ENCODE results near the gene TNFRSF17. TPM values are rescaled to one million over a fixed set of nuclear protein-coding genes. Genes with fewer than 3 reads are reported as not detected.

The TNFRSF17 gene
- total RNA-seq, 1 experiment from 2014 or later: not detected

- Histone ChIP-seq H3K27me3 (ENCODE audit: control insufficient read depth, insufficient read depth, low read length) (no peaks in the 10 kb centered on the region), H3K4me3 (ENCODE audit: insufficient read depth, low read depth, low read length) (no peak overlapping the region), H3K36me3 (replicated peaks; ENCODE audit: control insufficient read depth, insufficient read depth, low read length) (no peaks in the 10 kb centered on the region)
- no peak for DNase-seq
Measured at GRCh38 chr16:11980136-11980844, 15.3 kb downstream of the TNFRSF17 start.

DNA sequence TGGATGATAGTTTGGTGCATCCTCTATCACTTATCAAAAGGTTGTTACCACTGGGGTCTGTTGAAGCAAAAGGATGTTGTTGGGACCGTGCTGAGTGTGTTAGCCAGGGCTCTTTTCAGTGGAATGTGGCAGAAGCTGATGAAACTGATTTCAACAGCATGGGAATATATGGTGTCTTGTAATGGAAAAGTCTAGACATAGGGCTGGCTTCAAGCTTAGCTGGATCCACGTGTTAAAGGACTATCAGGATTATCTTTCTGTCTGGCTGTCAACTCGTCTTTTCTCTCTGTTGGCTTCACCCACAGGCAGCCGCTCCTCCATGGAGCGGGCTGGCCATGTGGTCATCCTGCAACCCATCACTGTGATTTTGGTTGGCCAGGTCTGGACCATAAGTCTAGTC is 20.2 kb downstream of the TNFRSF17 start:
- H3K27me3 ChIP-seq (ENCODE audit: control insufficient read depth, insufficient read depth, low read length): no peaks in the 10 kb centered on the region
- no peak for DNase-seq
- no peaks in the 10 kb centered on the region for H3K36me3 ChIP-seq (replicated peaks; ENCODE audit: control insufficient read depth, insufficient read depth, low read length)
- H3K4me3 ChIP-seq (ENCODE audit: insufficient read depth, low read depth, low read length): no peak overlapping the region

DNA sequence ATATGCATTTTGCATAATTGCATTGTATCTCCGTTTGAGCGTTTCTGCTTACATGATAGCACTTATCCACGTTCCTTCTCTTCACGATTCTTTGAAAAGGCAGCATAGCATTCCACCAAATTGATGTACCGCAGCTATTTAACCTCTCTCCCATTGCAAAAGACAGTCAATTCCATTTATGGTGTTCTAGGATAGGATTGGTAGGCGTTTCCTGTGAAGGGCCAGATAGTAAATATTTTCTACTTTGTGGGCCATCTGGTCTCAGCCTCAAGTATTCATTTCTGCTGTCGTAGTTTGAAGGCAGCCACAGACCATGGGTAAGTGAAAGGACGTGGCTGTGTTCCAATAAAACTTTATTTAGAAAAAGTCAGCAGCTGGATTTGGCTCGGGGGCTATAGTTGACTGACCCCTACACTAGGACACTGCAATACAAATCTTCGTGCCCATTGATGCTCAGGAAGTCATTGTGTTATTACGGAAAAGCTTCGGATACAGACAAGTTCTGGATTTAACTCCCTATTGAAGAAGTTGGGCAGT is 21.6 kb downstream of the TNFRSF17 start:
- H3K27me3 ChIP-seq (ENCODE audit: control insufficient read depth, insufficient read depth, low read length): no peaks in the 10 kb centered on the region
- no peak for DNase-seq
- no peak overlapping the region for H3K4me3 ChIP-seq (ENCODE audit: insufficient read depth, low read depth, low read length)
- no peaks in the 10 kb centered on the region for H3K36me3 ChIP-seq (replicated peaks; ENCODE audit: control insufficient read depth, insufficient read depth, low read length)

DNA sequence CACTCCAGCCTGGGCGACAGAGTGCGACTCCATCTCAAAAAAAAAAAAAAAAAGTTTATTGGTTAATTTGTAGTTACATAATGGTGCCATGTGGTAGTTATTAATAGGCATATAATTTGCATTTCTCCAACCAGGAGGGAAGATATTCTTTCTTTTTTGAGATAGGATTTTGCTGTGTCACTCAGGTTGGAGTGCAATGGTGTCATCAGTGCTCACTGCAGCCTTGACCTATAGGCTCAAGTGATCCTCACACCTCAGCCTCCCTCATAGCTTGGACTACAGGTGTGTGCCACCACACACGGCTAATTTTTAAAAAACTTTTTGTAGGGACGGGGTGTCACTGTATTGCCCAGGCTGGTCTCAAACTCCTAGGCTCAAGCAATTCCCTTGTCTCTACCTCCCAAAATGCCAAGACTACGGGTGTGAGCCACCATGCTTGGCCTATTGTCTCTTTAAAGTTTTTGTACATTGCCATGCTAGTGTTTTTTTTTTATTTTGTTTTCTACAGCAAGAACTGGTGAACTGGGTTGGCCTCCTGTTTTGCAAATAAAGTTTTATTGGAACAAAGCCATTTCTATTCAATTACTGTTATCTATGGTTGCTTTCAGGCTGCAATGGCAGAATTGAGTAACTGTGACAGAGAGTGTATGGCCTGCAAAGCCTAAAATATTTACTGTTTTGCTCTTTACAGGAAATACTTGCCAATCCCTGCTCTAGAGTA is 23.4 kb downstream of the TNFRSF17 start:
- no peak for DNase-seq
- H3K27me3 ChIP-seq (ENCODE audit: control insufficient read depth, insufficient read depth, low read length): no peaks in the 10 kb centered on the region
- no peaks in the 10 kb centered on the region for H3K36me3 ChIP-seq (replicated peaks; ENCODE audit: control insufficient read depth, insufficient read depth, low read length)
- no peak overlapping the region for H3K4me3 ChIP-seq (ENCODE audit: insufficient read depth, low read depth, low read length)

GRCh38 chr16:11990702-11991390 is 25.8 kb downstream of the TNFRSF17 start:
- no peak overlapping the region for H3K4me3 ChIP-seq (ENCODE audit: insufficient read depth, low read depth, low read length)
- DNase-seq: no peak

GRCh38 chr16:11992008-11992584 is 27.1 kb downstream of the TNFRSF17 start:
- H3K27me3 ChIP-seq (ENCODE audit: control insufficient read depth, insufficient read depth, low read length): no peaks in the 10 kb centered on the region
- no peaks in the 10 kb centered on the region for H3K36me3 ChIP-seq (replicated peaks; ENCODE audit: control insufficient read depth, insufficient read depth, low read length)
- H3K4me3 ChIP-seq (ENCODE audit: insufficient read depth, low read depth, low read length): no peak overlapping the region
- DNase-seq: no peak

More at GRCh38 chr16:11990702-11991390, 25.8 kb downstream of the TNFRSF17 start:
- Histone ChIP-seq H3K36me3 (replicated peaks; ENCODE audit: control insufficient read depth, insufficient read depth, low read length) (no peaks in the 10 kb centered on the region), H3K27me3 (ENCODE audit: control insufficient read depth, insufficient read depth, low read length) (no peaks in the 10 kb centered on the region)

DNA sequence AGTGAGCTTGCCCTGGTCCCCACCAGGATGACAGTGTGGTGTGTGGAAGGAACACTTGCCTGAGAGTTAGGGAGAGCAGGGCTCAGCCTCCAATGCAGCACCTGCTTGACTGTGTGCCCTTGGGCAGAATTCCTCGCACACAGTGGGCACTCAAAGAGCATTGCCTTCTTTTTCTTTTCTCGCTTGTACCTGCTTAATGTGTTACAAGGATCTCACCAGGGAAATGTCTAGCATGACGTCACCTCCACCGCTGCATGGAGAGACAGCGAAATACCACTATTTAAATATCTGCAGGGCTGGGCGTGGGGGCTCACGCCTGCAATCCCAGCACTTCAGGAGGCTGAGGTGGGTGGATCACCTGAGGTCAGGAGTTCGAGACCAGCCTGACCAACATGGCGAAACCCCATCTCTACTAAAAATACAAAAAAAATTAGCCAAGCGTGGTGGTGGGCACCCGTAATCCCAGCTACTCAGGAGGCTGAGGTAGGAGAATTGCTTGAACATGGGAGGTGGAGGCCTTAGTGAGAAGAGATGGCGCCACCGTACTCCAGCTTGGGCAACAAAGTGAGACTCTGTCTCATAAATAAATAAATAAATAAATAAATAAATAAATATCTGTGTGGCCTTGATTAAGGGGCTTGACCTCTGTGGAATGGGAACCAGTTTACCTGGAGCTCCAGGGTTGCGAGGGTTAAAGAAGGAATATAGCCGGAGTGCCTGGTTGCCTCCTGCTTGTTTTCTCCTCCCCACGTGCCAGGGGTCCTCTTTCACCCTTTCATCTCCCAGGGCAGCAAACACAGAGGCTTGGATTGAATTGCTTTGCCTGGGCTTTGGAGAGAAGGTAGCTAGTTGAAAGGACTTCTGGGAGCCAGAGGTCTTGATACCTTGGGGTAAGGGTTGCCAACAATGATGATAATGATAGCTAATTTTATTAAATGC is 27.8 kb downstream of the TNFRSF17 start:
- peak; percentile 29 for DNase-seq
- no peaks in the 10 kb centered on the region for H3K36me3 ChIP-seq (replicated peaks; ENCODE audit: control insufficient read depth, insufficient read depth, low read length)
- H3K27me3 ChIP-seq (ENCODE audit: control insufficient read depth, insufficient read depth, low read length): no peaks in the 10 kb centered on the region
- H3K4me3 ChIP-seq (ENCODE audit: insufficient read depth, low read depth, low read length): no peak overlapping the region

DNA sequence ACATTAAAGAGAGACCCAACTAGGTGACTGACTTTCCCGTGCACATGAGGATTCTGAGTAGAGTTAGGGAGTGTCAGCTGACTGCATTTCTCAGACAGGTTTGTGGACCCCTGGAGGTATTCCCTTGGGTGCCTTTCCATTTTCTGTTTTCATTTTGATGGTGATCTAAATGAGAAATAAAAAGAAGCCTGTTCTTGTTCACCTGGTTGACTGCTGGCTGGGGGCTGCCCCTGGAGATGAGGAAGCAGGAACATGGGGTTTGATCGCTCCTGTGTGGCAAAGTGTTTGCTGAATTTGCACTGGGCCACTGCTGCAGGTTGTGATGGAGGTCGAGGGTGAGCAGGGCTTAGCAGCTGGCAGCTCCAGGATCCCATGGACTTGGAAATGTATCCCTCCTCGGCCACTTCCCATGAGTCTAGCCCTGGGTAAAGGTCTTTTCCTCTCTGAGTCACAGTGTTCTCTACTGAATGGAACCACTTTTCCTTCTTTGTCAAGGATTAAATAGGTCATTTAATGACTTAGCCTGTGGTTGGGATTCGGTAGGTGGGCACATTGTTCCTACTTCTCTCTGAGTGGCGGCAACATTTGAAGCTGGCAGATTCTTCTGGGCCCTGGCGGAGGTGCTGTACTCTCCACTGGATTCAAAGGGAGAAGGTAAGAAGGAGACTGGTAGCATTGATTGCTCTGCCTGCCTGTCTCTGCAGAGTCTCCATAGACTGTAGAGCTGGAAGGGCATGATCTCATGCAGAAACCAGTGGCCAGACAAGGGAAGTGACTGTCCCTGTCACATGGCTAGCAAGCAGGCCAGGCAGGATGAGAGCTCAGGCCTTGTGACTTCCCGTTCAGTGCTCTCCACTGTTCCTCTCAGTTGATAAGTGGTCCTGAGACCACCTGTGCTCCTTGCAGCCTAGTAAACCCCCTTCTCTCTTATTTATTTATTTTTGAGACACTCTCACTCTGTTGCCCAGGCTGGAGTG is 29.4 kb downstream of the TNFRSF17 start:
- no peaks in the 10 kb centered on the region for H3K36me3 ChIP-seq (replicated peaks; ENCODE audit: control insufficient read depth, insufficient read depth, low read length)
- H3K4me3 ChIP-seq (ENCODE audit: insufficient read depth, low read depth, low read length): no peak overlapping the region
- no peaks in the 10 kb centered on the region for H3K27me3 ChIP-seq (ENCODE audit: control insufficient read depth, insufficient read depth, low read length)
- DNase-seq: no peak

DNA sequence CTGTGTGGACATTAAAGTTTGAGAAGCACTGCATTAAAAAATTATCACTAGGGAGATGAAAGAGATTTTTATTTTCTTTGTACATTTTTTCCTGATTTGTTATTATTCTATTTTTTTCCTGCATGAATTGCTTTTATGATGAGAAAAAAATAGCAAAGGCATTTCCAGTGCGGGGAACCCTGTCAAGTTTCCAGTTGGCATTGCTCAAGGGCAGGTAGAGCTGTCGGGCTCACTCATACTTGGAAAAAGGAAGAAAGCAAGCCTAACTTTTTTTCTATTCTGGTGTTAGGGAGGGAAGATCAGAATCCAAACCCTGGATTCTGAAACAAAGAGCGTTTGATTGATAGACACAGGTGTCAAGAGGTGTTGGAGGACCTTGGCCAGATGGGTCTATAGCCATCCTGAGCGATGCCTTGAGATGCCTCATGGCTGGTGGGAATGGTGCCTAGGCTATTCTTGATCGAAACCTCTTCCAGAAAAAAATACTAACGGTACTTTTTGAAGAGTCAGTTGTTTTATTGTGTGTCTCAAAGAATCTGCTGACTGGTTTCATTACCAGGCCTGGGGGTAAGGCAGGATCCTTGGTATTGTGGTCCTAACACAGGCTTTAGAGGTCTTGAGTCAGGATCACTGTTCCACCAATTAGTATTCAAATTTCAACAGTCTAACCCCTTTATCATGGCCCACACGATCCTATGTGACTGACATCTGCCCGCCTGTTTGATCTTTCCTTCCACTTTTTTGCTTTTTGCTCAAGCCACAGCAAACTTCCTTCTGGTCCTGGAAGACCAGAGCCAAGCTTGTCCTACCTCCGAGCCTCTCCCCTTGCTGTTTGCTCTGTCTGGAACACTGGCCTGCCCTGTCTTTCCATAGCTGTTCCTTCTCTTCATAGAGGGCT is 31.7 kb downstream of the TNFRSF17 start:
- no peak for DNase-seq
- Histone ChIP-seq H3K4me3 (ENCODE audit: insufficient read depth, low read depth, low read length) (no peak overlapping the region), H3K36me3 (replicated peaks; ENCODE audit: control insufficient read depth, insufficient read depth, low read length) (no peaks in the 10 kb centered on the region), H3K27me3 (ENCODE audit: control insufficient read depth, insufficient read depth, low read length) (no peaks in the 10 kb centered on the region)

GRCh38 chr16:12000032-12000431 is 35.0 kb downstream of the TNFRSF17 start:
- no peaks in the 10 kb centered on the region for H3K27me3 ChIP-seq (ENCODE audit: control insufficient read depth, insufficient read depth, low read length)
- H3K36me3 ChIP-seq (replicated peaks; ENCODE audit: control insufficient read depth, insufficient read depth, low read length): no peaks in the 10 kb centered on the region
- no peak for DNase-seq
- no peak overlapping the region for H3K4me3 ChIP-seq (ENCODE audit: insufficient read depth, low read depth, low read length)

DNA sequence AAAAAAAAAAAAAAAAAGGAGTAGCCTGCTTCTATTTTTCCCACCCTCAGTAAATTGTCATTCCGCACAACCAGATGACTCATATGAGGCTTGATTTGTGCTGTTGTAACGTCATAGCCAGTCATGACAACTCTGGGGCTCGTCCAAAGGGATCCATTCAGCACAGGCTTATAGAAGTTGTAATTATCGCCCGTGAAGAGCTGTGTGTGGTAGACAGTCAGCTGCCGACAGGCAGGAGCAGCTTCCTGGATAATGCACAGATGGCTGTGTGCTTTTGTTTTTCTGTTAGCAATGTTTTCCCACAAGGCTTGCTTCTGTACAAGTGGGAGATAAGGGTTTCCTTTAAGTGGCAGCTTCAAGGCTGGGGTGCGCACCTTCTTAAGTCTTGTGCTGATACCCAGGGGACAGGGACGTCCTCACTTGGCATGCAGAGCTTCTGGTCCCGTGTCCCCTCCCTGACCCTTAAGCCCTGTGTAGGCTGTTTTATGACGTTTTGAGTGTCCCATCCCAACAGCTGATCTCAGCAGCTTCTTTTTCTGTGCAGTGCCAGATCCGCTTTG is 37.5 kb downstream of the TNFRSF17 start:
- no peak for DNase-seq
- Histone ChIP-seq H3K4me3 (ENCODE audit: insufficient read depth, low read depth, low read length) (no peak overlapping the region), H3K36me3 (replicated peaks; ENCODE audit: control insufficient read depth, insufficient read depth, low read length) (no peaks in the 10 kb centered on the region), H3K27me3 (ENCODE audit: control insufficient read depth, insufficient read depth, low read length) (no peaks in the 10 kb centered on the region)

GRCh38 chr16:12006637-12007036 is 41.6 kb downstream of the TNFRSF17 start:
- Histone ChIP-seq H3K4me3 (ENCODE audit: insufficient read depth, low read depth, low read length) (no peak overlapping the region), H3K27me3 (ENCODE audit: control insufficient read depth, insufficient read depth, low read length) (no peaks in the 10 kb centered on the region), H3K36me3 (replicated peaks; ENCODE audit: control insufficient read depth, insufficient read depth, low read length) (no peaks in the 10 kb centered on the region)
- DNase-seq: no peak

Data from H7 (cell line).